Thyroid gland (tissue), 4 donors: ENCODE measurements around the gene SCP2D1. TPM values are rescaled to one million over a fixed set of nuclear protein-coding genes. Genes with fewer than 3 reads are reported as not detected.
A peak's percentile ranks its signal among the peaks of the same experiment; 100 is the strongest.

Experiments used
- DNase-seq, 2 donors: peaks; one replicate each; pipeline ENCODE4 v3.0.0-alpha.2; 2019
- H3K27ac ChIP-seq, 3 donors: fragments of 200-600 bp; sonication (generic); 1 replicate in 2 of 3; 2 replicates in 1 of 3; pipeline ENCODE4 v1.5.1; 2016 to 2019; ENCODE audit warnings: mild to moderate bottlenecking in 1 of 3, moderate library complexity in 1 of 3
- H3K27me3 ChIP-seq: fragments of 200-600 bp; sonication (generic); one replicate; pipeline ENCODE4 v1.5.1; 2019
- H3K36me3 ChIP-seq, 2 donors: fragments of 200-600 bp; sonication (generic); one replicate each; pipeline ENCODE4 v1.5.1; 2016 to 2019
- H3K4me1 ChIP-seq, 2 donors: fragments of 200-600 bp; sonication (generic); one replicate each; pipeline ENCODE4 v1.5.1; 2017 to 2019
- H3K4me3 ChIP-seq, 3 donors: fragments of 200-600 bp; sonication (generic); replicated peaks in 1 of 3; 1 replicate in 2 of 3; 2 replicates in 1 of 3; pipeline ENCODE4 v1.5.1; 2016; ENCODE audit warnings: mild to moderate bottlenecking in 1 of 3
- H3K9me3 ChIP-seq: fragments of 200-600 bp; sonication (generic); one replicate; pipeline ENCODE4 v1.5.1; 2017
- POLR2A ChIP-seq, 2 donors: fragments of 450-650 bp; IDR thresholded peaks; one replicate each; pipeline ENCODE4 v1.6.1; 2017; ENCODE audit warnings: antibody characterized with exemption in 2 of 2, mild to moderate bottlenecking in 2 of 2, moderate library complexity in 1 of 2
- WGBS, 2 donors: methylation state at CpG; one replicate each; pipeline ENCODE4 v1.1.5; 2017; 5-methylcytosine and 5-hydroxymethylcytosine counted together
- intact Hi-C: fragments of 100-400 bp; cut with DNase I; formaldehyde crosslinking; loops from one replicate; pipeline ENCODE4 v1.15.1; 2023
- total RNA-seq, 4 donors: library from RNA; depleted of rRNA; stranded (reverse); fragments of >200 nt; gene quantifications; one replicate each; pipeline ENCODE4 v1.2.3, GENCODE V29; 2016
- TF ChIP-seq, protein P1 (sequence below), 6 experiments: fragments of 200-600 bp in 3 of 6; fragments of 450-650 bp in 3 of 6; sonication (generic) in 3 of 6; IDR thresholded peaks; one replicate each; pipeline ENCODE4 v1.5.1; 2016 to 2019; ENCODE audit warnings: antibody characterized with exemption in 6 of 6, mild to moderate bottlenecking in 2 of 6, inconsistent platforms in 1 of 6, moderate library complexity in 1 of 6

SCP2D1 gene
- total RNA-seq, 4 donors from 2014 or later = not detected

DNA sequence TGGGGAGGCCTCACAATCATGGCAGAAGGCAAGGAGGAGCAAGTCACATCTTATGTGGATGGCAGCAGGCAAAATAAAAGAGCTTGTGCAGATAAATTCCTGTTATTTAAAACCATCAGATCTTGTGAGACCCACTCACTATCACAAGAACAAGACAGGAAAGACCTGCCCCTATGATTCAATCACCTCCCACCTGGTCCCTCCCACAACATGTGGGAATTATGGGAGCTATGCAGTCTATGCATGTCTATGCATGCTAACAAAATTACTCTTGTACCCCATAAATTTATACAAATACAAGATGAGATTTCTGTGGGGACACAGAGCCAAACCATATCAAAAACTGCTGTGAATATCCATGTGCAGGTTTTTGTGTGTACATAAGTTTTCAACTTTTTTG, 25.6 kb upstream of the SCP2D1 start:
- Histone ChIP-seq H3K4me1 (no peaks in the 10 kb centered on the region), H3K27me3 (no peaks in the 10 kb centered on the region), H3K9me3 (no peaks in the 10 kb centered on the region), H3K27ac (no peak overlapping the region), H3K4me3 (no peak overlapping the region), H3K36me3 (no peaks in the 10 kb centered on the region)
- TF ChIP-seq, protein P1, sequence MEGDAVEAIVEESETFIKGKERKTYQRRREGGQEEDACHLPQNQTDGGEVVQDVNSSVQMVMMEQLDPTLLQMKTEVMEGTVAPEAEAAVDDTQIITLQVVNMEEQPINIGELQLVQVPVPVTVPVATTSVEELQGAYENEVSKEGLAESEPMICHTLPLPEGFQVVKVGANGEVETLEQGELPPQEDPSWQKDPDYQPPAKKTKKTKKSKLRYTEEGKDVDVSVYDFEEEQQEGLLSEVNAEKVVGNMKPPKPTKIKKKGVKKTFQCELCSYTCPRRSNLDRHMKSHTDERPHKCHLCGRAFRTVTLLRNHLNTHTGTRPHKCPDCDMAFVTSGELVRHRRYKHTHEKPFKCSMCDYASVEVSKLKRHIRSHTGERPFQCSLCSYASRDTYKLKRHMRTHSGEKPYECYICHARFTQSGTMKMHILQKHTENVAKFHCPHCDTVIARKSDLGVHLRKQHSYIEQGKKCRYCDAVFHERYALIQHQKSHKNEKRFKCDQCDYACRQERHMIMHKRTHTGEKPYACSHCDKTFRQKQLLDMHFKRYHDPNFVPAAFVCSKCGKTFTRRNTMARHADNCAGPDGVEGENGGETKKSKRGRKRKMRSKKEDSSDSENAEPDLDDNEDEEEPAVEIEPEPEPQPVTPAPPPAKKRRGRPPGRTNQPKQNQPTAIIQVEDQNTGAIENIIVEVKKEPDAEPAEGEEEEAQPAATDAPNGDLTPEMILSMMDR (IDR thresholded peaks at IDR 0.05) = no peak
- no peak for TF ChIP-seq POLR2A (IDR thresholded peaks at IDR 0.05)
- intact Hi-C loops = no loop called here
- no peak for DNase-seq

DNA sequence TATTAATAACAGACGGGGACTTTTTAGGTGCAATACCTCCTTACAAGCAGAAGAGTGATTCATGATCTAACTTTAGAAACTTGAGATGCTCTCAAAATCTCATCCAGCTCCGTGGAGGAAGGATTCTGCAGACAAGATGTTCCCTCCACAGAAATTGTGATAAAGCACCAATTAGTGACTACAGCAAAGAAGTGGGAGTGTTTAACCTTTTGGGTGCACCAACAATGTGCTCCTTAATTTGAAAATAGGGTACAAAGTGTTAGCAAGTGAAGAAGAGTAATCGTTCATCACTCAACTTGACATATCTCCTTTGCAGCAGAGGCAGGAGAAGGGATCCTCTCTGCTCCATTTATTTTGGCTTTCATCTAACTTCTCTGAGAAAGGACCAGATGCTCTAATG, 22.8 kb upstream of the SCP2D1 start:
- intact Hi-C loops = loop anchor here (10.0 kb wide), 2 partner anchors 166 to 216 kb away; no protein-coding TSS in a partner anchor
- DNase-seq = no peak

DNA sequence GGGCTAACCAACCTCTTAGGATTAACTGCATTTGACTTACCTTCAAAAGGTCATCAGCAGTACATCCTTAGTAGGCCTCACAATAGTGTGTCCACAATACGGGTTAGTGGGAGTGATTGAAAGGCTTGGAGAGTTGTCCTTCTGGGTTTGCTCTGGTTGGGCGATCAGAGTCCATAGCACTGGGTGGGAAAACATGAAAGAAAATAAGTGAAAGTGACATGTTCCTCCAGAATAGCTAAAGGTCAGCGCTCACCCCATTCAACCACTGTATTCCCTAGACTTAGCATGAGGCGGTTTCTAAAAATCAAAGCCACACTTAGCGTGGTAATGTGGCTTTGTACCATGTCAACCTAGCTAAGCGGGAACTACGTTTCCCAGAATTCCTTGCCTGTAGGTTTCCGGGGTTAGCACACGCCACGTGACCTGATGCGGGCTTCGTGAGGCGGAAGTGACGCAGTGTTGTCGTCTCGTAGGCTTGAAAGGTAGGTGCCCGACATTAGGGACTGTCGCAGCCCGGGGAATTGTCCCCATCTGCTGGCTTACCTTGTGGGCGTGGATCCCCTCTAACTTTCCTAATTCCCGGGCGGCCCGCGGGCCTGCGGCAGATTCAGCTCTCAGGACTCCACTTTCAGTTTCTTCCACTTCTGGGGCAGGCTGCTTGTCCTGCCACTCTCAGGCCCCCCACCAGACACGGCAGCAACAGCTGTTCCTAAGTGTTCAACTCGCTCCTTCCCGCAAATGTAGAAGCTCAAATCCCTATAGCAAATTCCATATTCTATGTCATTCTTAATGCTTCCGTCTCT, 19.8 kb upstream of the SCP2D1 start:
- Histone ChIP-seq H3K4me1 (no peaks in the 10 kb centered on the region), H3K27ac (peak overlapping the region; percentile 69 to 93 (median 70)), H3K27me3 (no peaks in the 10 kb centered on the region), H3K9me3 (no peaks in the 10 kb centered on the region), H3K4me3 (peak overlapping the region; percentile 11 to 72 (median 52)), H3K36me3 (no peaks in the 10 kb centered on the region)
- peak in 1 of 2 donors; percentile 79 for TF ChIP-seq POLR2A (IDR thresholded peaks at IDR 0.05)
- TF ChIP-seq, protein P1 (IDR thresholded peaks at IDR 0.05) = peak in 4 of 6 experiments; percentile 6 to 26 (median 18)
- DNase-seq = peak; percentile 90 to 91
- WGBS, 2 donors = 7 to 11% methylated on average over 19 to 29 of the region's 29 CpGs
- intact Hi-C loops = loop anchor here (10.0 kb wide), 2 partner anchors 169 to 219 kb away; no protein-coding TSS in a partner anchor

More for the DNA sequence above, 22.8 kb upstream of the SCP2D1 start:
- Histone ChIP-seq H3K9me3 (no peaks in the 10 kb centered on the region), H3K27me3 (no peaks in the 10 kb centered on the region), H3K36me3 (no peaks in the 10 kb centered on the region), H3K4me3 (no peak overlapping the region), H3K4me1 (no peaks in the 10 kb centered on the region), H3K27ac (no peak overlapping the region)
- TF ChIP-seq POLR2A (IDR thresholded peaks at IDR 0.05) = no peak
- TF ChIP-seq, protein P1 (IDR thresholded peaks at IDR 0.05) = no peak
- 69 to 75% methylated on average over 3 of the region's 3 CpGs for WGBS, 2 donors

DNA sequence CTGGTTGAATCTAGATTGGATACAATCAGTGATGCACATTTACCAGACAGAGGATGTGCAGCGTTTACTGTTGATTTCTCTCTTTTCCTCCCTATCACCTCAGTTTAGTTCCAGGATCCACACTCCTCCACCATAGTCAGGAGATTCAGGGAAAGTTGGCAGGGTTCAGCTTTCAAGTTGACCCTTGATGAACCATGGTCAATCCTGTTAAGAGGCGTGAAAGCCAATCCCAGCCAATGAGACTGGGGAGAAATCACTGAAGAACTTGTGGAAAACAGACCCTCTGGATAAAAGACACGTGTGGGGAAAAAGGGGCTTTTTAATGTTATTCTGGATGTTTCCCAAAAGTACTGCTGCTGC, 19.2 kb upstream of the SCP2D1 start:
- intact Hi-C loops = loop anchor here (10.0 kb wide), 2 partner anchors 170 to 220 kb away; no protein-coding TSS in a partner anchor
- H3K9me3 ChIP-seq = no peaks in the 10 kb centered on the region
- no peak for TF ChIP-seq POLR2A (IDR thresholded peaks at IDR 0.05)
- TF ChIP-seq, protein P1 (IDR thresholded peaks at IDR 0.05) = no peak
- H3K4me3 ChIP-seq = peak overlapping the region; percentile 11 to 72 (median 52)
- H3K27me3 ChIP-seq = no peaks in the 10 kb centered on the region
- DNase-seq = no peak
- peak overlapping the region in 2 of 3 donors; percentile 70 to 93 for H3K27ac ChIP-seq
- 61 to 66% methylated on average over 3 of the region's 3 CpGs for WGBS, 2 donors
- no peaks in the 10 kb centered on the region for H3K4me1 ChIP-seq
- no peaks in the 10 kb centered on the region for H3K36me3 ChIP-seq

DNA sequence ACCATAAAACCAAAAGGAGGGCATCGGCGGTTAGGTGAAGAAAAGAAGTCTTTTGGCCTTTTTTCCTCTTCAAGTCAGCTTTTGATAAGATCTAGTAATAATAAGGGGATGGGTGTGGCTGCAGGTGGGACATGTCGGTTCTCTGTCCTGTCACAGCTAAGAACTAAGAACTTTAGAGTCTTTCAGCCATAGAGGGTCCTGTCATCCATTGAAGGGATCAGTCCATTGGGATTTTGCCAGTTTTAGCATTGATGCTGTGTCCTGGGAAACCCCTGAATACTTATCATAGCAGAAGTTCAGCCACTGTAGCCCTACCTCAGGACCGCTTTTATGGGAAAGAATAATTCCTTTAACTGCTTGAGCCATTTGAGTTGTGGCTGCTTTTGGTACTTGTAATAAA, 18.2 kb upstream of the SCP2D1 start:
- WGBS, 2 donors = 92 to 96% methylated on average over 4 of the region's 4 CpGs
- Histone ChIP-seq H3K36me3 (no peaks in the 10 kb centered on the region), H3K4me1 (no peaks in the 10 kb centered on the region), H3K27me3 (no peaks in the 10 kb centered on the region), H3K9me3 (no peaks in the 10 kb centered on the region), H3K4me3 (no peak overlapping the region), H3K27ac (no peak overlapping the region)
- no peak for DNase-seq
- TF ChIP-seq, protein P1 (IDR thresholded peaks at IDR 0.05) = no peak
- no peak for TF ChIP-seq POLR2A (IDR thresholded peaks at IDR 0.05)
- intact Hi-C loops = loop anchor here (10.0 kb wide), 2 partner anchors 171 to 221 kb away; no protein-coding TSS in a partner anchor
